GM21723 (cell line): ENCODE data around the gene CDCA3.
"Not testable (repeated sequence)": the region's sequence is repeated elsewhere in the genome, so short reads cannot be mapped to it uniquely, and the experiment has no call there.

Experiments
- ATAC-seq: cut with Tn5 transposase; IDR thresholded peaks from one replicate; pipeline ENCODE4 v1.9.1; 2021; ENCODE audit warnings: mild to moderate bottlenecking, moderate library complexity; ENCODE audit not compliant: unreplicated experiment

The CDCA3 gene

DNA sequence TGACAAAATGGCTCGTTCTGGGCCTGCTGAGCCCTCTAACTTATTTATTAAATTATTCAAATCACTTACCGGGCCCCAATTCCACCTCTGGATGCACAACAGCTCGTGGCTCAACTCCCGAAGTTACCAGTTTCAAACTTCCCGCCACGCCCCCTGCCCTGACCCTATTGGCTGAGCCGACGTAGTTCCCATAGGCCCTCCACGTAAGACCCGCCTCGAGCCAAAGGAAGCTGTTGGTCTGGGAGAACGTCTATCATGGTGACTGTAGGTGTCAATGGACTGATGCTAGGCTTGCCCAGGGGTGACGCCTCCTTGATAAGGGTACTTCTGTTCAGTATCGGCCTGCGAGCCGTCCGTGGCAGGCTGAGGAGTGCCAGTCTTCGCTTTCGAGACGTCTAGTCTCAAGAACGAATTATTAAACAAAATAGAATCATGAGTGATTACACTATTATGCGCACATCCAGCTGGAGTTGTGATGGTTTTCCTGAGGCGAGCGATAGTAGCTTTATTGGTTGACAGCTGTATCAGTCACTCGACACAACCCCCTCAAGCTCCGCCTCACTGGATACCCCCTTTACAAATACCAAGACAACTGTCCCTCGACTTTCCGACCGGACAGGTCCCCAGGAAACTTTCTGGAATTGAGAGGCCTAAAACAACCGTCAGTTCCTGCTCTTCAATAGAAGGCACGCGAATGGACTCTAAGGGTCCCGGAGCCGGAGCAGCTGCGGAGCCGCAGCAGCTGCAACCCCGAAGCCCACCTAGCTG is at the start of gene CDCA3:
CDCA3 (minus strand) TSS at position 134 of the 768 bp plus-strand sequence. CDS start 334 bp downstream, outside the sequence.
- ATAC-seq: peak; percentile 62

DNA sequence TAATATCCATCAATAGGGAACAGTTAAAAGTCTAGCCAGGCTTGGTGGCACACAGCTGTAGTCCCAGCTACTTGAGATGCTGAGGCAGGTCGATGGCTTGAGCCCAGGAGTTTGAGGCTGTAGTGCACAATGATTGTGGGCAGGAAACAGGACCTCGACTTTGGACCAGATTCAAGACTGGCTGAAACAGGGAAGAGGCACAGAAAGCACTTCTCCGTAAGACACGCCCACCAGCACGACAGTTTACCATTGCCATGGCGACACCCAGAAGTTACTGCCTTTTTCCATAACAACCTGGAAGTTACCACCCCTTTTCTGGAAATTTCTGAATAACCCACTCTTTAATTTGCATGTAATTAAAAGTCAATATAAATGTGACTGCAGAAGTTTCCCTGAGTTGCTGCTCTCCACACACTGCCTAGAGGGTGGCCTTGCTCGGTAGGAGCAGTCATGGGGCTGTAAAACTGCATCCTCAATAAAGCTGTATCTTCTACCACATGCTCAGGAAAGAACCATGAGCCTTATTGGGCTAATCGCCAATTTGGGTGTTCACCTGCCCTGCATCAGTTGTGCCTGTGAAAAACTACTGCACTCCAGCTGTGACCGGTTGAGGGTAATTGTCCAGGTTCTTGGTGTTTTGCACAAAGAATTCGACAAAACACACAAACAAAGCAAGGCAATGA is 48.9 kb upstream of the CDCA3 start:
- ATAC-seq: no peak

DNA sequence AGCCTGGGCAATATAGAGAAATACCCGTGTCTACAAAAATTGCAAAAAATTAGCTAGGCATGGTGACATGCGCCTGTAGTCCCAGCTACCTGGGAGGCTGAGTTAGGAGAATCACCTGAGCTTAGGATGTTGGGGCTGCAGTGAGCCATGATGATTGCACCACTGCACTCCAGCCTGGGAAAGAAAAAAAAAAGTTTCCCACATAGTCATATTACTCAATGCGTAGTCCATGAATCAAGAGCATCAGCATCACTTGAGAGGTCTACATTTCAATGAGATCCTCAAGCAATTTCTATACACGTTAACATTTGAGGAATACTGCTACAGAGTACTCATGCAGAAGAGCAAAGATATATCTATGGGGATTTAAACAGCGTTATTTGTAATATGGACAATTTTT is 48.3 kb upstream of the CDCA3 start:
- no peak for ATAC-seq

DNA sequence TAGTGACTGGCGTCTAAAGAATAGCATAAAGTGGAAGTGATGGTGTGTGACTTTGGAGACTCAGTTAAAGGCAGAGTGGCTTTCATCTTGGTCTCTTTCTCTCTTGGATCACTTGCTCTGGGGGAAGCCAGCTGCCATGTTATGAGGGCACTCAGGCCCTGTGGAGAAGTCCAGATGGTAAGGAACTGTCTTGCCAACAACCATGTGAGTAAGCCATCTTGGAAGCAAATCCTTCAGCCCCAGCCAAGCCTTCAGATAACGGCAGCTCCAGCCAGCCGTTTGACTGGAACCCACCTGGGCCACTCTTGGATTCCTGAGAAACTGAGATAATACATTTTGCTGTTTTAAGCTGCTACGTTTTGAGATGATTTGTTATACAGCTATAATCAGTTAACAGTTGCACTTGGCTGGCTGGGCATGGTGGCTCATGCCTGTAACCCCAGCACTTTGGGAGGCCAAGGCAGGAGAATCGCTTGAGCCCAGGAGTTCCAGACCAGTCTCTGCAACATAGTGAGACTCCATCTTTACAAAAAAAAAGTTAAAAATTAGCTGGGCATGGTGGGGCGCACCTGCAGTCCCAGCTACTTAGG is 45.9 kb upstream of the CDCA3 start:
- ATAC-seq: no peak

DNA sequence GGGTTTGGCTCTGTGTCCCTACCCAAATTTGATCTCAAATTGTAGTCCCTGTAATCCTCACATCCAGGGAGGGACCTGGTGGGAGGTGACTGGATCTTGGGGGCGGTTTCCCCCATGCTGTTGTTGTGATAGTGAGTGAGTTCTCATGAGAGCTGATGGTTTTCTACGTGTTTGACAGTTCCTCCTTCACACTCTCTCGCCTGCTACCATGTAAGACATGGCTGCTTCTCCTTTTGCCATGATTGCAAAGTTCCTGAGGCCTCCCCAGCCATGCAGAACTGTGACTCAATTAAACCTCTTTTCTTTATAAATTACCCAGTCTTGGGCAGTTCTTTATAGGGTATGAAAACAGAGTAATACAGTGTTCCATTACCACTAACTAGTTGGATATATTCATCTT is 43.2 kb upstream of the CDCA3 start:
- ATAC-seq: no peak

DNA sequence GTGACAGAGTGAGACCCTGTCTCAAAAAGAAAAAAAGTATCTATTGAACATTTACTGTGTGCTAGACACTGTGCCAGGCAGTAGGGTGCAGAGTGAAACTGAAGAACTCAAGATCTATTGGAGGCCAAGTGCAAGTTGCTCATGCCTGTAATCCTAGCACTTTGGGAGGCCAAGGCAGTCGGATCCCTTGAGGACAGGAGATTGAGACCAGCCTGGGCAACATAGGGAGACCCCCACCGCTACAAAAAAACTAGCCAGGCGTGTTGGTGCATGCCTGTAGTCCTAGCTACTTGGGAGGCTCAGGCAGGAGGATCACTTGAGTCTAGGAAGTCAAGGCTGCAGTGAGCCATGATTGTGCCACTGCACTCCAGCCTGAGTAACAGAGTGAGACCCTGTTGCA is 41.6 kb upstream of the CDCA3 start:
- not testable (repeated sequence) for ATAC-seq

DNA sequence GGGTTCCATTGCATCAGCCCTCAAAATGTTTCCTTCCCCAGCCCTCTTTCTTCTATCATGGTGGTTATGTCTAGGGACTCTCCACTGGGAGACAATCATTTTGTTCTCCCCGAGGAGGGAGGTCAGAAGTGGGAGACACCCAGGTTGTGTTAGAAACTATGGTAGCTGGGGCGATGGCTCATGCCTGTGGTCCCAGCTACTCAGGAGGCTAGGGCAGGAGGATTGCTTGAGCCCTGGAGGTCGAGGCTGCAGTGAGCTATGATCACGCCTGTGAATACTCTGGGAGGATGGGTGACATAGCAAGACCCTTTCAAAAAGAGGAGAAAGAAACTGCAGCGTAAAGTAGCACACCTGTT is 40.5 kb upstream of the CDCA3 start:
- peak; percentile 14 for ATAC-seq

DNA sequence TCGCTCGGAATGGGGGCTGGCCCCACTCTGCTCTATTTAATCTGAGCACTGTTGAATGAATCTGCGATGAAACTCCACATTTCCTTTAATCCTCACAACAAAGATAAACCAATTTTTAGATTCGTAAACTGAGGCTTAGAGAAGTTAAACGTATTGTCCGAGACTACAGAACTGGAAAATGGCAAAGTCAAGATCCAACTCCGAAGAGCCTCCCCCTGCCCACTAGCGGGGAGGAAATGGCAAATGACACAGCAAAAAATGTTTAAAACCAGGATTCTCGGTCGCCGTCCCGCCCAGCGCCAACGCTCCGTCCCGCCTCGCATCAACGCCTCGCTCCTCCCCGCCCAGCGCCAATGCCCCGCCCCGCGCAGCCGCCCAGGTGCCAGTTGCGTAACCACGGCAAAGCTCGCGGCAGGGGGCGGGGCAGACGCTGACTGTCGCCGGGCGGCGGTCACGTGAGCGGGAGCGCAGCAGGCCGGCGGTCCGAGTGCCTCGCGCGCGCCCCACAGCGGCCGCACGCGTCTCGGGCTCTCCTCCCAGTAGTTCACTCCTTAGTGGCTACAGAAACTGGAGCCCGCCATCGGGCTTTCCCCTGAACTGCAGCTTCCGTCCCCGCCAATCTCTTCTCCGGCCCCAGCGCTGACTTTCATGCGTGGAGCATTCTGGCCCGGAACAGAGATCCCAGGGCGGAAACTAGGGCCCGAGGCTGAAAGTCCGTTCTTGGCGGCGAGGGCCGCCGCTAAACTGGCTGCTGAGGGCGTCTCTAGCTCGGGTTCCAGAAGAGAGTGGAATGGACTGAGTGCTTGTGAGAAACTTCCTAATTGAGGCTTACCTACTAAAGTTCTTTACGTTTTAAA is 39.9 kb upstream of the CDCA3 start:
- peak; percentile 93 for ATAC-seq

DNA sequence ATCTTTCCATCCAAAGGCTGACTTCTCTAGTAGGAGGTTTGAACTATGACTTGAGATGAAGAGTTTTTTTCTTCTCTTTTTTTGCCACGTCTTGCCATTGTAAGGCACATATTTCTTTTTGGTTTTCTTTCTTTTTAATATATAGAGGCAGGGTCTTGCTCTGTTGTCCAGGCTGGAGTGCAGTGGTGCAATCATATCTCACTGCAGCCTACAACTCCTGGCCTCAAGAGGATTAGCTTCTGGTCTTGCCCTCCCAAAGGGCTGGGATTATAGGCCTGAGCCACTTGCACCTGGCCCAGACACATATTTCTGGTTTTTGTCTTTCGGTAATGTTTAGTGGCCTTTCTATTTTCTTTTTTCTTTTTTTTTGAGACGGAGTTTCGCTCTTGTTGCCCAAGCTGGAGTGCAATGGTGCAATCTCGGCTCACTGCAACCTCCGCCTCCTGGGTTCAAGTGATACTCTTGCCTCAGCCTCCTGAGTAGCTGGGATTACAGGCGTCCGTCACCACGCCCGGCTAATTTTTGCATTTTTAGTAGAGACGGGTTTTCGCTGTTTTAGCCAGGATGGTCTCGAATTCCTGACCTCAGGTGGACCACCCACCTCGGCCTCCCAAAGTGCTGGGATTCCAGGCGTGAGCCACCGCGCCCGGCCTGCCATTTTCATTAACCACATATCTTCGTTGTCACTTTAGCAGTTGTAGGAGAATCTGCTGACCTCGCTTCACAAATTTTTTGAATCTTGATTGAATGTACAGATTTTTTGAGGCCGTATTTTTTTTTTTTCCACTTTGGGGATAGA is 38.9 kb upstream of the CDCA3 start:
- not testable (repeated sequence) for ATAC-seq

DNA sequence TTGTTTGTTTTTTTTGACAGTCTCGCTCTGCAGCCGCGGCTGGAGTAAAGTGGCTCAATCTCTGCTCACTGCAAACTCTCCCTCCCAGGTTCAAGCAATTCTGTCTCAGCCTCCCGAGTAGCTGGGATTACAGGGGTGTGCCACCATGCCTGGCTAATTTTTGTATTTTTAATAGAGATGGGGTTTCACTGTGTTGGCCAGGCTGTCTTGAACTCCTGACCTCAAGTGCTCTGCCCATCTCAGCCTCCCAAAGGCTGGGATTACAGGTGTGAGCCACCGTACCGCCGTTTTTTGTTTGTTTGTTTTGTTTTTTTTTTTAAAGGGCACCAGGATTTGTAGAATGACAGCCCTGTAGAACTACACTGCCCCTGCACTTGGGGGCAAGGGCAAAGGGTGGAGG is 37.7 kb upstream of the CDCA3 start:
- not testable (repeated sequence) for ATAC-seq

DNA sequence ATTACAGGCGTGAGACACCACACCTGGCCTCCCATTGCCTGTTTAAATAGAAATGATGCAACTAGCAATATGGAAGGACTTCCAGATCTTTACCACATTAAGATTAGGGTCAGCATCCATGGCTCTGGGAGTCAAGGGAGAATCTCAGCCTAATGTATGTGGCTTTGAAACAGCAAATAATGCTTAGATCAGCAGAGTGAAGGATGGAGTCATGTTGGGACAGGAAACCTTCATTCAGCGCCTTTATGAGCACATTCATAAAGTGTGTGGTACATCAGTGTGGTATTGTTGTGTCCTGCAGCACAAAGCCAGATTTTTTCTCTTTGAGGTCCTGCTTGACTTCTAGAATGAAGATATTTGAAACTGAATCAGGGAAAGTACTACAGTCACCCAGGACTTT is 37.3 kb upstream of the CDCA3 start:
- no peak for ATAC-seq

DNA sequence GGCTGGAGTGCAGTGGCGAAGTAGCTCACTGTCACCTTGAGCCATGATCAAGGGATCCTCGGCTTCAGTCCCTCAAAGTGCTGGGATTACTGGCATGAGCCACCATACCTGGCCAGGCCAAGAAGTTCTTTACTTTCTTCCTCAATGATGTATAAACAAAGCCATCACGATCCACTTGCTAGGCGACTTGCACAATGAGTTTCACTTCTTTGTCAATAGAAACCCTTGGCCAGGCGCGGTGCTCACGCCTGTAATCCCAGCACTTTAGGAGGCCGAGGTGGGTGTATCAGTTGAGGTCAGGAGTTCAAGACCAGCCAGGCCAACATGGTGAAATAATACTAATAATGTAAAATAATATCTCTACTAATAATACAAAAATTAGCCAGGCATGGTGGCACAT is 36.4 kb upstream of the CDCA3 start:
- no peak for ATAC-seq

DNA sequence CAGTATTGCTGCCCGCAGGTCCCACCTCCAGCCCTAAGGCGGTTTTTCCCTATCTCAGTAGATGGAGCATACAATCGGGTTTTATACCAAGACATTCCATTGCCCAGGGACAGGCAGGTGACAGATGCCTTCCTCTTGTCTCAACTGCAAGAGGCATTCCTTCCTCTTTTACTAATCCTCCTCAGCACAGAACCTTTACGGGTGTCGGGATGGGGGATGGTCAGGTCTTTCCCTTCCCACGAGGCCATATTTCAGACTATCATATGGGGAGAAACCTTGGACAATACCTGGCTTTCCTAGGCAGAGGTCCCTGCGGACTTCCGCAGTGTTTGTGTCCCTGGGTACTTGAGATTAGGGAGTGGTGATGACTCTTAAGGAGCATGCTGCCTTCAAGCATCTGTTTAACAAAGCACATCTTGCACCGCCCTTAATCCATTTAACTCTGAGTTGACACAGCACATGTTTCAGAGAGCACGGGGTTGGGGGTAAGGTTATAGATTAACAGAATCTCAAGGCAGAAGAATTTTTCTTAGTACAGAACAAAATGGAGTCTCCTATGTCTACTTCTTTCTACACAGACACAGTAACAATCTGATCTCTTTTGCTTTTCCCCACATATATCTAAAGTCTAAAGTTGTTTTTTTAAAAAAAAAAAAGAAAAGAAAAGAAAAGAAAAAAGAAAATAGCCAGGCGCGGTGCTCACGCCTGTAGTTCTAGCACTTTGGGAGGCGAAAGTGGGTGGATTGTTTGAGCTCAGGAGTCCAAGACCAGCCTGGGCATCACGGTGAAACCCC is 35.3 kb upstream of the CDCA3 start:
- not testable (repeated sequence) for ATAC-seq

DNA sequence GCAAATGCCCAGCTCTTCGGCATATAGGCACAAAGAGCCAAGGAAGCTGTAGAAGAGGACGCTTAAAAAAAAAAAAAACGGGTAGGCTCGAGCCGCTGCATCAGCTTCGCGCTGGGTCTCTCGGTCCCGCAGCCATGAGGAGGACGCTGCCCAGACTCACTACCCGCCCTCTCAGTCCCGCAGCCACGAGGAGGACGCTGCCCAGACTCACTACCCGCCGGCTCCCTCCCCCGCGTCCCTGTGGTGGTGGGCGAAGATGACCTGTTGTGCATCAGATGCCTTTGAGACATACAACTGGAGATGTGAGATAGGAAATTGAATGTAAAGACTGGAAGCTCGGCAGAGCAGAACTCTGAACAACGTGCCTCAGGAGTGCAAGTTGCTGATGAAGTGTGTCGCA is 33.5 kb upstream of the CDCA3 start:
- no peak for ATAC-seq

DNA sequence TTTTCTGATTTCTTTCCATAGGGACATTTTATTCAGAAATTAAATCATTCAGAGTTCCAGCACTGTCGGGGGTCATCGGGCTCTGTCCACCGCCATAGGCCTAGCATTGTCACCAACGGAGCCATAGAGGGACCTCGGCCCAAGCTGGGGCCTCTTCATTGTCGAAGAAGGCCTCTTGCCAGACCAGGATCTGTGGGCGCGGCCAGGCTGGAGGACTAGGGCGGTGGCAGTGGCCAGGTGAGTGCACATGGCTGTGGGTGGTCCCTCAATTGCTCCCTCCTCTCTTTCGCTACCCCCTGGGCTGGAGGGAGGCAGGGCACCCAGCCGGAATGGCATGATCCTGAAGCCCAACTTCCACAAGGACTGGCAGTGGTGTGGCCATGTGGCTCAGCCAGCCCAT is 32.6 kb upstream of the CDCA3 start:
- ATAC-seq: no peak

DNA sequence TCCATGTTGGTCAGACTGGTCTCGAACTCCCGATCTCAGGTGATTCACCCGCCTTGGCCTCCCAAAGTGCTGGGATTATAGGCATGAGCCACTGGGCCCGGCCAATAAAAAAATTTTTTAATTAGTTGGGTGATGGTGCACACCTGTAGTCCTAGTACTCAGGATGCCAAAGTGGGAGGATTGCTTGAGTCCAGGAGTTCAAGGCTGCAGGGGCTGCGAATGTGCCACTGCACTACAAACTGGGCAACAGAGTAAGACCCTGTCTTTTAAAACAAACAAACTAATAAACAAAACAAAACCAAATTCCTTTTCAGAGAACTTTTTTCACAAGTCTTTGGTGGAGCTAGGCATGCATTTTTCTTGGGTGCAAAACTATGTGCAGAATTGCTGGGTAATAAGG is 32.2 kb upstream of the CDCA3 start:
- no peak for ATAC-seq

DNA sequence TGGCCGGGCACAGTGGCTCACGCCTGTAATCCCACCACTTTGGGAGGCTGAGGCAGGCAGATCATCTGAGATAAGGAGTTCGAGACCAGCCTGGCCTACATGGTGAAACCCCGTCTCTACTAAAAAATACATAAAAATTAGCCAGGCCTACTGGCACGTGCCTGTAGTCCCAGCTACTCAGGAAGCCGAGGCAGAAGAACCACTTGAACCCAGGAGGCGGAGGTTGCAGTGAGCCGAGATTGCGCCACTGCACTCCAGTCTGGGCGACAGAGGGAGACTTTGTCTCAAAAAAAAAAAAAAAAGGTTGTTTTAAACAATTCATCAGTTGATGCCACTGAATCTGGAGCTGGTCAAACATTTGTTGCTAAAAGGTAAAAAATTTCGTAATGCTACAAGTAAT is 28.7 kb upstream of the CDCA3 start:
- ATAC-seq: not testable (repeated sequence)

DNA sequence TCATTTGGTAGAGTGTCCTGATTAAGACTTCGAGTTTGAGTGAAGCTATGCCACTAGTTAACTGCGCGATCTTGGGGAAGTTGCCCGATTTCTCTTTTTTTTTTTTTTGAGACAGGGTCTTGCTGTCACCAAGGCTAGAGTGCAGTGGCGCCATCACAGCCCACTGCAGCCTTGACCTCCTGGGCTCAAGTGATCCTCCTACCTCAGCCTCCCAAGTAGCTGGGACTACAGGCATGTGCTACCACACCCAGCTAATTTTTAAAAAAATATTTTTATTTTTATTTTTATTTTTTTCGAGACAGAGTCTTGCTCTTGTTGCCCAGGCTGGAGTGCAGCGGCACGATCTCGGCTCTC is 22.9 kb upstream of the CDCA3 start:
- not testable (repeated sequence) for ATAC-seq

DNA sequence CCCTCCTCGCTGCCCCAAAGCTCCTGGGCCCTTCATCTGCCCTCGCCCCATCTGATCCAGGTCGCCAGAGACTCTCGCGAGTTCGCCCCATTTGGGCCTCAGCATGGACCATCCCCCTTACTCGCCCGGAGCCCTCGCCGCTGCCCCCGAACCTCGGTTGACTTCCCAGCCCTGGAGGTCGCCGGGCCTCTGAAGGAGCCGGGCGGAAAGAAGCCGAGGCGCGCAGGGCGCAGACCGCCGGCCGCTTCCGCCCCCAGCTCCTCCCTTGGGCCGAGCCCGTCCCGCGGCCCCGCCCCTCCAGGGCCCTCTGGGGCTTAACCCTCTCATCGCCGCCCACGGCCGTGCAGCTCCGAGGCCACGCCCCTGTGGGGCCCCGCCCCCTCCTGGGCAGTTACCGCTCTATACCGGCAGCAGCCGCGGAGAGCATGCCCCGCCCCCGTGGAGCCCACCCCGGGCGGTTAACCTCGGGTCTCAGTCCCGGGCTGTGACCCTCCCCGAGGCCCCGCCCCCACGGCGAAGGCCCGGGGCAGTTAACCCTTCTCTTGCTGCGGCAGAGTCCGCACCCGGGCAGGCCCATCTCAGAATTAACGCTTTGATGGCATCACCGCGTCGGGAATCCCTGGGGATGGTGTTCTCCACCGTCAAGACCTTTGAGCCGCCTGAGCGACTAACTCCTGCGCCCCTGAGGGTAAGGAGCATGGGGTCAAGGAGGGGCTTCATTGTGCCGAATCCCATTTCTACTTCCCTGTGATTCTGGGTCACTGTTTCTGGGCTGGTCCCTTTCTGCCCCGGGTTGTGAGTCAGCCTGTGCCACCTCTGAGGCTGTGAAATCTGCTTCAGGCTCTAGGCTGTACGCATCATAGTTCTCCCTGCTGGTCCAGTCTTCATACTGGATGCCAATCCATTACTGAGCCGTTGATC is 22.3 kb upstream of the CDCA3 start, which contains the start of gene SPSB2:
SPSB2 (minus strand) TSS at position 210 of the 921 bp plus-strand sequence. CDS start 402 bp downstream, outside the sequence.
- ATAC-seq: peak; percentile 63
